IPS-20b (cell line): ENCODE data around the gene CEP112.
"Not testable (repeated sequence)": the region's sequence is repeated elsewhere in the genome, so short reads cannot be mapped to it uniquely, and the experiment has no call there.

Source experiments
- H3K27ac ChIP-seq: one replicate; pipeline ENCODE4 v1.5.1; 2013; ENCODE audit warnings: low read length
- H3K27me3 ChIP-seq: 2 replicates; pipeline ENCODE4 v1.6.1; 2013; ENCODE audit warnings: mild to moderate bottlenecking, low read length, inconsistent platforms; ENCODE audit not compliant: insufficient read depth
- H3K36me3 ChIP-seq: 2 replicates; pipeline ENCODE4 v1.6.1; 2013; ENCODE audit warnings: low read depth, mild to moderate bottlenecking, inconsistent platforms, low read length, moderate library complexity; ENCODE audit not compliant: insufficient read depth
- H3K4me1 ChIP-seq: 2 replicates; pipeline ENCODE4 v1.6.1; 2013; ENCODE audit warnings: mild to moderate bottlenecking, control low read depth, inconsistent platforms, low read length, moderate library complexity; ENCODE audit not compliant: insufficient read depth
- H3K4me3 ChIP-seq: 2 replicates; pipeline ENCODE4 v1.5.1; 2013; ENCODE audit warnings: mild to moderate bottlenecking, low read length, inconsistent platforms
- H3K9ac ChIP-seq: 2 replicates; pipeline ENCODE4 v1.6.1; 2013; ENCODE audit warnings: low read depth, mild to moderate bottlenecking, inconsistent platforms, low read length, moderate library complexity
- H3K9me3 ChIP-seq: 2 replicates; pipeline ENCODE4 v1.6.1; 2013; ENCODE audit warnings: mild to moderate bottlenecking, low read depth, low read length, inconsistent platforms; ENCODE audit not compliant: insufficient read depth

CEP112 gene

GRCh38 chr17:65750631-65751115, 441.3 kb downstream of the CEP112 start:
- H3K4me1 ChIP-seq, result no peaks in the 10 kb centered on the region
- H3K4me3 ChIP-seq, result no peak overlapping the region

GRCh38 chr17:65750166-65750565, 441.8 kb downstream of the CEP112 start:
- Histone ChIP-seq H3K4me3 (no peak overlapping the region), H3K36me3 (no peaks in the 10 kb centered on the region), H3K27ac (no peak overlapping the region), H3K9me3 (no peaks in the 10 kb centered on the region), H3K27me3 (no peaks in the 10 kb centered on the region), H3K9ac (no peak overlapping the region), H3K4me1 (no peaks in the 10 kb centered on the region)

More at GRCh38 chr17:65750631-65751115, 441.3 kb downstream of the CEP112 start:
- Histone ChIP-seq H3K36me3 (no peaks in the 10 kb centered on the region), H3K9ac (no peak overlapping the region), H3K27me3 (no peaks in the 10 kb centered on the region), H3K9me3 (no peaks in the 10 kb centered on the region), H3K27ac (no peak overlapping the region)

GRCh38 chr17:65749479-65749878, 442.5 kb downstream of the CEP112 start:
- H3K9me3 ChIP-seq, result no peaks in the 10 kb centered on the region
- no peak overlapping the region for H3K9ac ChIP-seq
- no peak overlapping the region for H3K27ac ChIP-seq
- H3K27me3 ChIP-seq, result no peaks in the 10 kb centered on the region
- no peaks in the 10 kb centered on the region for H3K36me3 ChIP-seq
- H3K4me3 ChIP-seq, result no peak overlapping the region
- no peaks in the 10 kb centered on the region for H3K4me1 ChIP-seq

- Histone ChIP-seq H3K4me1 (peaks cover 18% of the 10 kb centered on the region; the same call in 1 of the 2 replicates), H3K36me3 (no peaks in the 10 kb centered on the region), H3K4me3 (no peak overlapping the region), H3K9ac (no peak overlapping the region), H3K27ac (no peak overlapping the region), H3K27me3 (no peaks in the 10 kb centered on the region), H3K9me3 (no peaks in the 10 kb centered on the region)
Measured at GRCh38 chr17:65745241-65745640, 446.7 kb downstream of the CEP112 start.

- H3K9me3 ChIP-seq, result no peaks in the 10 kb centered on the region
- H3K9ac ChIP-seq, result no peak overlapping the region
- H3K27me3 ChIP-seq, result no peaks in the 10 kb centered on the region
- H3K4me1 ChIP-seq, result peaks cover 18% of the 10 kb centered on the region; the same call in 1 of the 2 replicates
- no peak overlapping the region for H3K27ac ChIP-seq
- H3K36me3 ChIP-seq, result no peaks in the 10 kb centered on the region
- no peak overlapping the region for H3K4me3 ChIP-seq
Measured at GRCh38 chr17:65743308-65743655, 448.7 kb downstream of the CEP112 start.

- H3K27me3 ChIP-seq, result no peaks in the 10 kb centered on the region
- H3K9ac ChIP-seq, result no peak overlapping the region
- peaks cover 18% of the 10 kb centered on the region; the same call in 1 of the 2 replicates for H3K4me1 ChIP-seq
- no peaks in the 10 kb centered on the region for H3K36me3 ChIP-seq
- no peaks in the 10 kb centered on the region for H3K9me3 ChIP-seq
- H3K4me3 ChIP-seq, result no peak overlapping the region
- no peak overlapping the region for H3K27ac ChIP-seq
Measured at GRCh38 chr17:65742403-65743307, 449.3 kb downstream of the CEP112 start.

GRCh38 chr17:65741710-65742109, 450.2 kb downstream of the CEP112 start:
- Histone ChIP-seq H3K9me3 (no peaks in the 10 kb centered on the region), H3K9ac (no peak overlapping the region), H3K4me1 (peaks cover 18% of the 10 kb centered on the region; the same call in 1 of the 2 replicates), H3K36me3 (no peaks in the 10 kb centered on the region), H3K27me3 (no peaks in the 10 kb centered on the region), H3K27ac (no peak overlapping the region), H3K4me3 (no peak overlapping the region)

GRCh38 chr17:65739034-65739433, 452.9 kb downstream of the CEP112 start:
- H3K9ac ChIP-seq, result no peak overlapping the region
- H3K27ac ChIP-seq, result no peak overlapping the region
- H3K4me3 ChIP-seq, result no peak overlapping the region
- H3K36me3 ChIP-seq, result no peaks in the 10 kb centered on the region
- no peaks in the 10 kb centered on the region for H3K27me3 ChIP-seq
- no peaks in the 10 kb centered on the region for H3K9me3 ChIP-seq
- peaks cover 18% of the 10 kb centered on the region; the same call in 1 of the 2 replicates for H3K4me1 ChIP-seq

- H3K9me3 ChIP-seq, result no peaks in the 10 kb centered on the region
- H3K4me1 ChIP-seq, result peaks cover 9% of the 10 kb centered on the region; the same call in 1 of the 2 replicates
- H3K9ac ChIP-seq, result no peak overlapping the region
- H3K4me3 ChIP-seq, result no peak overlapping the region
- H3K27me3 ChIP-seq, result no peaks in the 10 kb centered on the region
- no peaks in the 10 kb centered on the region for H3K36me3 ChIP-seq
- H3K27ac ChIP-seq, result no peak overlapping the region
Measured at GRCh38 chr17:65737451-65737850, 454.5 kb downstream of the CEP112 start.

GRCh38 chr17:65733314-65733713, 458.6 kb downstream of the CEP112 start:
- H3K4me3 ChIP-seq, result no peak overlapping the region
- no peaks in the 10 kb centered on the region for H3K36me3 ChIP-seq
- no peak overlapping the region for H3K27ac ChIP-seq
- no peaks in the 10 kb centered on the region for H3K27me3 ChIP-seq
- H3K9ac ChIP-seq, result no peak overlapping the region
- H3K4me1 ChIP-seq, result no peaks in the 10 kb centered on the region
- H3K9me3 ChIP-seq, result no peaks in the 10 kb centered on the region

- not testable (repeated sequence) for H3K27me3 ChIP-seq, H3K36me3 ChIP-seq, H3K4me1 ChIP-seq, H3K9ac ChIP-seq, H3K4me3 ChIP-seq, H3K9me3 ChIP-seq, H3K27ac ChIP-seq
Measured at GRCh38 chr17:65732667-65733066, 459.3 kb downstream of the CEP112 start.

GRCh38 chr17:65730711-65731169, 461.2 kb downstream of the CEP112 start:
- H3K4me1 ChIP-seq, result no peaks in the 10 kb centered on the region
- H3K27me3 ChIP-seq, result no peaks in the 10 kb centered on the region
- H3K9me3 ChIP-seq, result no peaks in the 10 kb centered on the region
- no peak overlapping the region for H3K4me3 ChIP-seq
- no peak overlapping the region for H3K27ac ChIP-seq
- H3K36me3 ChIP-seq, result no peaks in the 10 kb centered on the region
- no peak overlapping the region for H3K9ac ChIP-seq
